Activated CD4-positive, alpha-beta T cell treated with anti-CD3 and anti-CD28 coated beads, Interleukin-2, amount 50 U/mL, for 48 hours (primary cell): ENCODE data around the gene TEPSIN.

Experiments
- DNase-seq, 2 experiments: peaks; one replicate each; pipeline ENCODE4 v3.0.0-alpha.2; 2020

The TEPSIN gene

GRCh38 chr17:81267390-81268067 is 28.7 kb upstream of the TEPSIN start:
- no peak for DNase-seq

- DNase-seq, result no peak
These were observed 26.7 kb upstream of the TEPSIN start for GRCh38 chr17:81265576-81265975.

- DNase-seq, result no peak
These were observed 25.8 kb upstream of the TEPSIN start for GRCh38 chr17:81264640-81265039.

GRCh38 chr17:81263371-81264181 is 24.7 kb upstream of the TEPSIN start:
- no peak for DNase-seq

- no peak for DNase-seq
These were observed 22.9 kb upstream of the TEPSIN start for GRCh38 chr17:81261582-81262336.

GRCh38 chr17:81261096-81261495 is 22.2 kb upstream of the TEPSIN start:
- no peak for DNase-seq

GRCh38 chr17:81260641-81261040 is 21.8 kb upstream of the TEPSIN start:
- DNase-seq, result no peak

- no peak for DNase-seq
These were observed 21.3 kb upstream of the TEPSIN start for GRCh38 chr17:81260171-81260570.

GRCh38 chr17:81259058-81259605 is 20.3 kb upstream of the TEPSIN start:
- no peak for DNase-seq

GRCh38 chr17:81258292-81258691 is 19.4 kb upstream of the TEPSIN start:
- DNase-seq, result no peak

- DNase-seq, result no peak
These were observed 18.7 kb upstream of the TEPSIN start for GRCh38 chr17:81257533-81257932.

- DNase-seq, result no peak
These were observed 17.8 kb upstream of the TEPSIN start for GRCh38 chr17:81256616-81257015.

GRCh38 chr17:81254955-81255717 is 16.3 kb upstream of the TEPSIN start:
- no peak for DNase-seq

- DNase-seq, result peak; percentile 58 to 64
These were observed 14.7 kb upstream of the TEPSIN start for GRCh38 chr17:81253358-81254131.

GRCh38 chr17:81252987-81253329 is 14.1 kb upstream of the TEPSIN start:
- DNase-seq, result no peak

GRCh38 chr17:81252326-81252986 is 13.6 kb upstream of the TEPSIN start:
- no peak for DNase-seq

GRCh38 chr17:81251709-81252301 is 12.9 kb upstream of the TEPSIN start:
- no peak for DNase-seq

GRCh38 chr17:81251094-81251708 is 12.3 kb upstream of the TEPSIN start:
- no peak for DNase-seq

- DNase-seq, result no peak
These were observed 11.6 kb upstream of the TEPSIN start for GRCh38 chr17:81250286-81251093.
